HL-60 (cell line): ENCODE measurements around the gene TMEM63A.

Experiments
- CTCF ChIP-seq: IDR thresholded peaks from one replicate; pipeline ENCODE4 v1.5.1; 2011; ENCODE audit warnings: low read length, control low read depth, inconsistent platforms; ENCODE audit not compliant: insufficient read depth
- POLR2AphosphoS5 ChIP-seq: IDR thresholded peaks from 2 replicates; pipeline ENCODE4 v1.6.1; 2012; ENCODE audit warnings: low read depth
- REST ChIP-seq: IDR thresholded peaks from 2 replicates; pipeline ENCODE4 v1.6.1; 2012; ENCODE audit warnings: low read depth; ENCODE audit not compliant: insufficient replicate concordance

GRCh38 chr1:225876900-225877510 lies 5.2 kb downstream of the TMEM63A start:
- no peak for TF ChIP-seq CTCF
- TF ChIP-seq REST = no peak
- no peak for TF ChIP-seq POLR2AphosphoS5
